Adipocyte (in vitro differentiated cells): ENCODE measurements around the gene PRCP.

Source experiments
- DNase-seq: peaks from one replicate; pipeline ENCODE4 v3.0.0-alpha.2; 2015; ENCODE audit warnings: low read depth
- H3K27me3 ChIP-seq: replicated peaks from 2 replicates; pipeline ENCODE4 v1.7.0; 2013; ENCODE audit warnings: mild to moderate bottlenecking, low read length, moderate library complexity; ENCODE audit not compliant: control insufficient read depth, insufficient read depth
- H3K36me3 ChIP-seq: 2 replicates; pipeline ENCODE4 v1.7.0; 2013; ENCODE audit warnings: low read length, mild to moderate bottlenecking, moderate library complexity; ENCODE audit not compliant: control insufficient read depth, insufficient read depth, severe bottlenecking
- H3K4me1 ChIP-seq: 2 replicates; pipeline ENCODE4 v1.7.0; 2013; ENCODE audit warnings: mild to moderate bottlenecking, low read length, moderate library complexity; ENCODE audit not compliant: control insufficient read depth, insufficient read depth
- H3K4me3 ChIP-seq: 2 replicates; pipeline ENCODE4 v1.7.0; 2013; ENCODE audit warnings: mild to moderate bottlenecking, low read length, moderate library complexity
- H3K9ac ChIP-seq: 2 replicates; pipeline ENCODE4 v1.7.0; 2013; ENCODE audit warnings: mild to moderate bottlenecking, low read length, moderate library complexity
- H3K9me3 ChIP-seq: 2 replicates; pipeline ENCODE4 v1.7.0; 2013; ENCODE audit warnings: mild to moderate bottlenecking, low read length, moderate library complexity; ENCODE audit not compliant: control insufficient read depth

Gene PRCP

DNA sequence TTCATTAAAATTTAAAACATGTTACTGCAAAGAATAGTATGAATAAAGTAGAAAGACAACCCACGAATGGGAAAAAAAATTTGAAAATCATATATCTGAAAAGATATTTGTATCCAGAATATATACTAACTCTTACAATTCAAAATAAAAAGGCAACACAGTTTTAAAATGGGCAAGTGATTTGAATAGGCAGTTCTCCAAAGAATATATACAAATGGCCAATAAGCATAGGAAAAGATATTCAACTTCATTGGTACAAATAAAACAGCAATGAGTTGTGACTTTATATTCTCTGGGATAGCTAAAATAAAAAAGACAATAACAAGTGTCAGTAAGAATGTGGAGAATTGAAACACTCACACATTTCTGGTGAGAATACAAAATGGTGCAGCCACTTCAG lies 125.0 kb downstream of the PRCP start:
- Histone ChIP-seq H3K27me3 (no peaks in the 10 kb centered on the region), H3K4me3 (no peak overlapping the region), H3K9me3 (peaks cover 14% of the 10 kb centered on the region), H3K36me3 (no peaks in the 10 kb centered on the region), H3K9ac (no peak overlapping the region), H3K4me1 (no peaks in the 10 kb centered on the region)
- DNase-seq, result no peak
